Panc1 (cell line): ENCODE results near the gene KCNQ1. TPM values are rescaled to one million over a fixed set of nuclear protein-coding genes. Genes with fewer than 3 reads are reported as not detected.

ENCODE experiments used
- ATAC-seq: fragments of 200-7000 bp; cut with Tn5 transposase; 2 replicates; pipeline ENCODE4 v1.9.1; 2020; ENCODE audit warnings: mild to moderate bottlenecking, moderate library complexity
- BruUV-seq: library from RNA; stranded (reverse); fragments of 400-500 nt; replicated peaks from 2 replicates; lab custom pipeline; 2021; lab: Mats Ljungman, UMichigan
- CTCF ChIA-PET: fragments of 300-600 bp; sonication (Branson Sonifier 250); formaldehyde crosslinking; loops from one replicate; lab custom pipeline; 2022; ENCODE audit warnings: antibody characterized with exemption; lab: Charles Lee
- POLR2A ChIA-PET: fragments of 300-600 bp; sonication (Branson Sonifier 250); formaldehyde crosslinking; loops from one replicate; lab custom pipeline; 2022; ENCODE audit warnings: antibody characterized with exemption; lab: Charles Lee
- DNase-seq: peaks from one replicate; pipeline ENCODE4 v3.0.0-alpha.2; 2010; ENCODE audit warnings: low read depth, low spot score
- H3K27ac ChIP-seq: 2 replicates; pipeline ENCODE4 v1.5.1; 2011; ENCODE audit warnings: mild to moderate bottlenecking, low read length, inconsistent platforms
- H3K27me3 ChIP-seq: fragments of 200-500 bp; sonication (Bioruptor generic); 2 replicates; pipeline ENCODE4 v1.6.0; 2014; ENCODE audit warnings: low read length, inconsistent platforms; ENCODE audit not compliant: control insufficient read depth, insufficient read depth
- H3K36me3 ChIP-seq: fragments of 200-500 bp; sonication (Bioruptor generic); 2 replicates; pipeline ENCODE4 v1.5.1; 2014; ENCODE audit warnings: inconsistent platforms, mild to moderate bottlenecking, low read length, moderate library complexity; ENCODE audit not compliant: control insufficient read depth, insufficient read depth
- H3K4me1 ChIP-seq: 2 replicates; pipeline ENCODE4 v1.5.1; 2011; ENCODE audit warnings: inconsistent platforms, mild to moderate bottlenecking, low read length, moderate library complexity; ENCODE audit not compliant: control insufficient read depth, insufficient read depth
- H3K4me3 ChIP-seq, 2 experiments: 2 replicates each; pipeline ENCODE4 v1.5.1; 2011 to 2012; ENCODE audit warnings: low read depth in 2 of 2, low read length in 2 of 2, mild to moderate bottlenecking in 2 of 2, inconsistent platforms in 1 of 2, moderate library complexity in 1 of 2
- H3K9me3 ChIP-seq: fragments of 200-500 bp; sonication (Bioruptor generic); 2 replicates; pipeline ENCODE4 v1.5.1; 2014; ENCODE audit warnings: low read depth, mild to moderate bottlenecking, inconsistent platforms, low read length, moderate library complexity; ENCODE audit not compliant: control insufficient read depth, insufficient read depth
- CTCF ChIP-seq: fragments of 450-650 bp; IDR thresholded peaks from 2 replicates; pipeline ENCODE4 v1.5.1; 2017; ENCODE audit warnings: mild to moderate bottlenecking
- POLR2AphosphoS5 ChIP-seq: IDR thresholded peaks from 2 replicates; pipeline ENCODE4 v1.6.1; 2012; ENCODE audit warnings: mild to moderate bottlenecking, low read depth, low read length, moderate library complexity
- REST ChIP-seq, 2 experiments: IDR thresholded peaks; 2 replicates each; pipeline ENCODE4 v1.6.1; 2011 to 2012; ENCODE audit warnings: low read depth in 2 of 2, control low read depth in 1 of 2, low read length in 1 of 2, mild to moderate bottlenecking in 1 of 2, moderate library complexity in 1 of 2; ENCODE audit not compliant: insufficient read depth in 1 of 2
- SIN3A ChIP-seq: IDR thresholded peaks from 2 replicates; pipeline ENCODE4 v1.6.1; 2012; ENCODE audit warnings: low read depth, mild to moderate bottlenecking, low read length, moderate library complexity, borderline replicate concordance; ENCODE audit not compliant: insufficient read depth
- TCF7L2 ChIP-seq: IDR thresholded peaks from 2 replicates; pipeline ENCODE4 v1.6.1; 2011; ENCODE audit warnings: mild to moderate bottlenecking, low read depth, low read length, inconsistent platforms
- in situ Hi-C: cut with HindIII; loops from 2 replicates; pipeline ENCODE4 v1.10.0; 2016; ENCODE audit warnings: low sequenced_read_pairs, low pct_unique_long_range_greater_than_20kb
- intact Hi-C: fragments of 100-400 bp; cut with micrococcal nuclease; formaldehyde crosslinking; loops from one replicate; pipeline ENCODE4 v1.10.0; 2022; ENCODE audit not compliant: unreplicated experiment
- total RNA-seq: library from RNA; stranded (reverse); gene quantifications from one replicate; pipeline ENCODE4 v1.2.1, GENCODE V29; 2021; ENCODE audit not compliant: unreplicated experiment

The KCNQ1 gene
- total RNA-seq, 1 experiment from 2014 or later = 1.0 TPM

DNA sequence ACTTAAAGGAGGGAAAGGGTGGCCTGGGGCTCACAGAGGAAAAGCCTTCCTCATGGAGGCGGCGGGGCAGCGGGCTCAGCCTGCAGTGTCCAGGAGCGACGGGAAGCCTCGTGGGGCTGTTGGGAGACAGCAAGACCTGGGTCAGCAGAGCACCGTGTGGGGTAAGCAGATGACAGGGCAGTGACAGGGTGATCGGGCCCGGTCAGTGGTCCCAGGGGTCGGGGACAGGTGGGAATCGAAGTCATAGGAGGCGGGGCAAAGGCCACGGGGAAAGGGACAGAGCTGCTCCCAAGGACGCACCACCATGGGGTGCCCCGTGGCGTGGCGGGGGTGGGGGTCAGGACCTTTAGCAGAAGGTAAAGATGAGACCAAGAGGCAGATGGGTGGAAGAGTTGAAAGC is 390.9 kb downstream of the KCNQ1 start:
- TF ChIP-seq REST (IDR thresholded peaks at IDR 0.05; ENCODE audit: insufficient read depth in 1 of 2, low read depth in 2 of 2, low read length in 1 of 2) = no peak
- no peak for TF ChIP-seq SIN3A
- no peak for TF ChIP-seq TCF7L2
- TF ChIP-seq POLR2AphosphoS5 = no peak
- TF ChIP-seq CTCF = no peak
- intact Hi-C loops (no loop called here), in situ Hi-C loops (no loop called here)
- ATAC-seq (no peak), DNase-seq (no peak)
- H3K27me3 ChIP-seq = no peaks in the 10 kb centered on the region
- H3K4me1 ChIP-seq = peaks cover 5% of the 10 kb centered on the region
- BruUV-seq = no TSS peak
- no peak overlapping the region for H3K27ac ChIP-seq
- no peaks in the 10 kb centered on the region for H3K9me3 ChIP-seq
- ChIA-PET CTCF (no interaction called here), POLR2A (no interaction called here)
- H3K4me3 ChIP-seq = no peak overlapping the region
- H3K36me3 ChIP-seq = no peaks in the 10 kb centered on the region

DNA sequence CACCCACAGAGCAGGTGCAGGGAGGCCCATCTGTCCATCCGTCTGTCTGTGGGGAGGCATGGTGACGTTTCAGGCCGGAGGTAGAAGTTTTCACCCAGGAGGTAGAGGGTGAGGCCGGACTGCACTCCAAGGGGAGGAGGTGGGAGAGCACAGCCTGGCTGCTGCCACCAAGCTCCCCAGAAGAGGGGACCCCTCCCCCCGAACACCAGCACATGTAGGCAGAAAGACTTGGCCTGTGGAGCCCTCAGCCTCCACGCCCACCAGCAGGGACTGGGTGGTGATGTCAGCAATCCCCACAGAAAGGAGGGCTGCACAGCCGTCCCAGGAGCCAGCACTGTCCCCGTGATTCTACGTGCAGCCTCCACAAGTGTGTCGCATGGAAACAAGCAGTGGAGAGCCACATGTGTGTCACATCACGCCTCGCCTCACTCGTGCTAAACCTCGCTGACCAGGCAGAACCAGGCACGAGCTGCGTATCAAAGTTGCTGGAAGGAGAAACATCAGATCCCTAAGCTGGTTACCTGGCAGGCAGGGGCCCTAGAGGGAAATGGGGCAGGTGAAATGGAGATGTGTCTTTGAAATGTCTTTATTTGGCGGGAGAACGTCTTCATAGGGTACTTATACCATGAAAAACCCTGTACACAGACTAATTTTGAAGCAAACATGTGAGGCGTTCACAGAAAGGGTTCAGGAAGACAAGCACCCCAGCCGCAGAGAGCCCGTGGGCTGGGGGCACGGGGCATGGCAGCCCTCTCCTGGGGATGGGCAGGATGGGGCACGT is 391.7 kb downstream of the KCNQ1 start:
- Histone ChIP-seq H3K27me3 (no peaks in the 10 kb centered on the region), H3K36me3 (no peaks in the 10 kb centered on the region), H3K4me1 (peaks cover 5% of the 10 kb centered on the region), H3K4me3 (no peak overlapping the region), H3K27ac (no peak overlapping the region), H3K9me3 (no peaks in the 10 kb centered on the region)
- ATAC-seq = no peak
- CTCF ChIA-PET = no interaction called here
- in situ Hi-C loops (no loop called here), intact Hi-C loops (no loop called here)
- POLR2A ChIA-PET = no interaction called here
- no peak for TF ChIP-seq POLR2AphosphoS5
- no TSS peak for BruUV-seq
- DNase-seq = no peak

DNA sequence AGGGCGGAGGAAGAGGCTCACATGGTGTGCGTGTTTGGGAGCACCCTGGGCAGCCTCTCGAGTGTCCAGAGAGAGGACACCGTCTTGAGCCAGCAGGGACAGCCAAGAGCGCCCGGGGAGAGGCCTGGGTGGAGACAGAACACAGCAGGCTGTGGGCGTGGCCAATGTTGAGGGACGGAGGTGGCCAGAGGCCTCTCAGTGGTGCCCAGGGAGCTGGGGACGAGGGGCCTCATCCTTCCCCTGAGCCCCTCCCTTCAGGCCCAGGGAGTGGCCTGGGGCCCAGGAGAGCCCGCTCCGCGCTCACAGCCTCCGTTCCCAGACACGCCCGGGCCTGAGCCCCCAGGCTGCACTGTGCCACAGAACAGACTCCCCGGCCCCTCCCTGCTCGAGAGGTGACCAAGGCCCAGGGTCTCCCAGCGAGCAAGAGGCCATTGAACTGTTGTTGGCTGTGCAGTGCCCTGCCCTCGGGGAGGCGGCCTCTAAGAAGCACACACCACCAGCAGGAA is 392.3 kb downstream of the KCNQ1 start:
- no peak overlapping the region for H3K27ac ChIP-seq
- no peaks in the 10 kb centered on the region for H3K9me3 ChIP-seq
- peaks cover 5% of the 10 kb centered on the region for H3K4me1 ChIP-seq
- DNase-seq = no peak
- POLR2A ChIA-PET = no interaction called here
- no peak for TF ChIP-seq CTCF
- TF ChIP-seq REST (IDR thresholded peaks at IDR 0.05; ENCODE audit: insufficient read depth in 1 of 2, low read depth in 2 of 2, low read length in 1 of 2) = no peak
- TF ChIP-seq SIN3A = no peak
- no peak for TF ChIP-seq POLR2AphosphoS5
- TF ChIP-seq TCF7L2 = no peak
- H3K27me3 ChIP-seq = no peaks in the 10 kb centered on the region
- in situ Hi-C loops = no loop called here
- no peaks in the 10 kb centered on the region for H3K36me3 ChIP-seq
- intact Hi-C loops = no loop called here
- ATAC-seq = peak; percentile 80
- H3K4me3 ChIP-seq = no peak overlapping the region
- CTCF ChIA-PET = no interaction called here
- no TSS peak for BruUV-seq
